Fibroblast of lung (primary cell): ENCODE data around the gene DOCK4. TPM values are rescaled to one million over a fixed set of nuclear protein-coding genes. Genes with fewer than 3 reads are reported as not detected.
A peak's percentile ranks its signal among the peaks of the same experiment; 100 is the strongest.

Source experiments
- DNase-seq, 2 donors: peaks; one replicate each; pipeline versions ENCODE4 v3.0.0 to v3.0.0-alpha.2; 2010; ENCODE audit warnings: low read depth in 2 of 2
- H2AFZ ChIP-seq: 2 replicates; pipeline ENCODE4 v1.5.1; 2012; ENCODE audit warnings: low read length, control low read depth, inconsistent platforms
- H3K27ac ChIP-seq: 2 replicates; pipeline ENCODE4 v1.5.1; 2011; ENCODE audit warnings: low read length, control low read depth; ENCODE audit not compliant: insufficient read depth
- H3K27me3 ChIP-seq: 2 replicates; pipeline ENCODE4 v1.5.1; 2011; ENCODE audit warnings: mild to moderate bottlenecking, low read length; ENCODE audit not compliant: control insufficient read depth, insufficient read depth
- H3K36me3 ChIP-seq: 2 replicates; pipeline ENCODE4 v1.5.1; 2011; ENCODE audit warnings: low read length; ENCODE audit not compliant: control insufficient read depth, insufficient read depth
- H3K4me1 ChIP-seq: 2 replicates; pipeline ENCODE4 v1.5.1; 2011; ENCODE audit warnings: low read length; ENCODE audit not compliant: control insufficient read depth, insufficient read depth; ENCODE audit errors: extremely low read depth
- H3K4me2 ChIP-seq: 2 replicates; pipeline ENCODE4 v1.5.1; 2011; ENCODE audit warnings: low read length, control low read depth; ENCODE audit not compliant: insufficient read depth; ENCODE audit errors: extremely low read depth
- H3K4me3 ChIP-seq, 4 experiments: fragments of 200-600 bp in 1 of 4; sonication (generic) in 1 of 4; replicated peaks in 1 of 4; 2 replicates each; pipeline ENCODE4 v1.5.1; 2011 to 2016; ENCODE audit warnings: low read length in 4 of 4, low read depth in 3 of 4, mild to moderate bottlenecking in 3 of 4, control low read depth in 2 of 4, inconsistent platforms in 1 of 4, mixed read lengths in 1 of 4; ENCODE audit not compliant: insufficient read depth in 1 of 4; ENCODE audit errors: control extremely low read depth in 1 of 4
- H3K79me2 ChIP-seq: 2 replicates; pipeline ENCODE4 v1.5.1; 2012; ENCODE audit warnings: mild to moderate bottlenecking, low read length, inconsistent platforms; ENCODE audit not compliant: control insufficient read depth, insufficient read depth
- H3K9ac ChIP-seq: 2 replicates; pipeline ENCODE4 v1.5.1; 2011; ENCODE audit warnings: mild to moderate bottlenecking, low read length, control low read depth; ENCODE audit not compliant: insufficient read depth
- H3K9me3 ChIP-seq: 2 replicates; pipeline ENCODE4 v1.5.1; 2012; ENCODE audit warnings: low read depth, low read length; ENCODE audit not compliant: control insufficient read depth, insufficient read depth
- H4K20me1 ChIP-seq: 2 replicates; pipeline ENCODE4 v1.5.1; 2011; ENCODE audit warnings: low read length; ENCODE audit not compliant: control insufficient read depth, insufficient read depth; ENCODE audit errors: extremely low read depth
- EZH2 ChIP-seq: IDR thresholded peaks from 2 replicates; pipeline ENCODE4 v1.5.1; 2012; ENCODE audit warnings: low read length, control low read depth, mild to moderate bottlenecking; ENCODE audit errors: missing control alignments
- polyA plus RNA-seq, 2 donors: library from polyadenylated mRNA; depleted of rRNA in 1 of 2; stranded (reverse) in 1 of 2; unstranded in 1 of 2; fragments of >200 nt; gene quantifications; 2 replicates each; pipeline ENCODE4 v1.2.1, GENCODE V29; 2011 to 2012; ENCODE audit warnings: missing spikeins in 1 of 2
- total RNA-seq: library from RNA; depleted of rRNA; stranded (reverse); fragments of >200 nt; gene quantifications from 2 replicates; pipeline ENCODE4 v1.2.1, GENCODE V29; 2014
- TF ChIP-seq, protein P1 (sequence below), 2 donors: IDR thresholded peaks in 1 of 2; conservative IDR thresholded peaks in 1 of 2; 1 replicate in 1 of 2; 2 replicates in 1 of 2; pipeline ENCODE4 v1.5.1; 2011 to 2012; ENCODE audit warnings: low read length in 2 of 2, control low read depth in 1 of 2, inconsistent platforms in 1 of 2, low read depth in 1 of 2, mild to moderate bottlenecking in 1 of 2

Gene DOCK4
- total and polyA plus RNA-seq, 2 donors (not counting 1 experiment from before 2014, with no cell fraction given) = 20.8 to 39.3 TPM

DNA sequence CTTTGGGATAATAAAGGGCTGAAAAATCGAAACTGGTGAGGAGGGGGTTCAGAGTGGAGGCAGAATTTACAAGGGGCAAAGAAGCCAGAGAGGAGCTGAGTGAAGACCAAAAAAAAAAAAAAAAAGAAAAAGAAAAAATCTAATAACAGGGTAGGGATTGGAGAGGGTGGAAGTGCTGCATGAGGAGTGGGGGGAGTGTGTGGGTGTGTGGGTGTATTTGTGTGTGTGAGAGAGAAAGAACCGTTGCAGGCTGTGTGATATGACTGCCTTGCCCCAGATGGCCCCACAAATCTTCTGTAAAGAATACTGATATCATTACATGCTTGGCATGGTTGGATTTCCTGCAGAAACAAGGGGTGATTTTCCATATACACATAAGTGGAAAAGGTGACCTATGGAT is 436.1 kb downstream of the DOCK4 start:
- TF ChIP-seq EZH2 = no peak
- TF ChIP-seq, protein P1, sequence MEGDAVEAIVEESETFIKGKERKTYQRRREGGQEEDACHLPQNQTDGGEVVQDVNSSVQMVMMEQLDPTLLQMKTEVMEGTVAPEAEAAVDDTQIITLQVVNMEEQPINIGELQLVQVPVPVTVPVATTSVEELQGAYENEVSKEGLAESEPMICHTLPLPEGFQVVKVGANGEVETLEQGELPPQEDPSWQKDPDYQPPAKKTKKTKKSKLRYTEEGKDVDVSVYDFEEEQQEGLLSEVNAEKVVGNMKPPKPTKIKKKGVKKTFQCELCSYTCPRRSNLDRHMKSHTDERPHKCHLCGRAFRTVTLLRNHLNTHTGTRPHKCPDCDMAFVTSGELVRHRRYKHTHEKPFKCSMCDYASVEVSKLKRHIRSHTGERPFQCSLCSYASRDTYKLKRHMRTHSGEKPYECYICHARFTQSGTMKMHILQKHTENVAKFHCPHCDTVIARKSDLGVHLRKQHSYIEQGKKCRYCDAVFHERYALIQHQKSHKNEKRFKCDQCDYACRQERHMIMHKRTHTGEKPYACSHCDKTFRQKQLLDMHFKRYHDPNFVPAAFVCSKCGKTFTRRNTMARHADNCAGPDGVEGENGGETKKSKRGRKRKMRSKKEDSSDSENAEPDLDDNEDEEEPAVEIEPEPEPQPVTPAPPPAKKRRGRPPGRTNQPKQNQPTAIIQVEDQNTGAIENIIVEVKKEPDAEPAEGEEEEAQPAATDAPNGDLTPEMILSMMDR (conservative IDR thresholded peaks at IDR 0.05 in 1 of 2, IDR thresholded peaks at IDR 0.05 in 1 of 2; ENCODE audit: low read depth in 1 of 2, low read length in 2 of 2) = no peak
- Histone ChIP-seq H2AFZ (no peak overlapping the region), H3K9me3 (no peaks in the 10 kb centered on the region), H3K9ac (no peak overlapping the region), H4K20me1 (no peaks in the 10 kb centered on the region), H3K79me2 (no peaks in the 10 kb centered on the region), H3K27ac (no peak overlapping the region), H3K4me3 (no peak overlapping the region), H3K4me2 (no peak overlapping the region), H3K27me3 (no peaks in the 10 kb centered on the region), H3K36me3 (no peaks in the 10 kb centered on the region), H3K4me1 (no peaks in the 10 kb centered on the region)
- no peak for DNase-seq

DNA sequence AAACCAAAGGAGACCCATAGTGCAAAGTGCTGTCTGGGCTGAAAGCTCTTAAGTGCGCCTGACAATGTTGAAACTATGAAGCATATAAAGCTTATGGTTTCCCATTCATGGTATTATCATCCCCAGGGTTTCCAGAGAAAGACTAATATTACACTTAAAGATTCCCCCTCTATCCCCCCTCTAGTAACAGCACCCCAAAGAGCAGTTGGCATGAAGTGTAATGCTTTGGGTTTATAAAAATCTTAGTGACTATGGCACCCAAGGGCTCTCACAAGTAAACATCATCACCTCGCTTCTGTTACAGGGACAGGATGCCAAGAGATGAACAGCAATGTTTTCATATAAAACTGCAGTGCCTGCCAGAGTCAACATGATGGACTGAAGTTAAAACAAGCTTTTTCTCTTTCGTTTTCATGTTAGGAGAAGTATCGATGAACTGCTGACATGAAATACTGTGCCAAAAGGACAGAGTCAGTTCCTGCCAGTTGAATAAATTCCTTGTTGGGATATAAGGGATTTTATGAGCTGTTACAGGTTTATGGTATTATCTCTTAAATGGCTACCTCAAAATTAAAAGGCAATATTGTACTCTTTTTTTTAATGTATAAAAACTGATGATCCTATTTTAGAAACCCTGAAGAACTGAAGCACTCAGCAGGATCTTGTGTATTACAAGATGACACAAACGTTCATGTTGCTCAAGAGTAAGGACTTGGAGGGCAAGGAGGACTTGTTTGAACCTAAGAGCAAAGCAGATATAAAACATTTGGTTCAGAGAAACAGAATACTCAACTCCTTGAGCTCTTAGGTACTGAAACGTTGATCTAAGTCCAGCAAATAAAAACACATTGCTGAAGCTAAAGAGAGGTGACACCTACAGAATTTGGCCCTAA is 440.2 kb downstream of the DOCK4 start:
- Histone ChIP-seq H3K9ac (no peak overlapping the region), H3K27me3 (no peaks in the 10 kb centered on the region), H3K79me2 (no peaks in the 10 kb centered on the region), H3K4me2 (peak overlapping the region; percentile 54), H3K9me3 (no peaks in the 10 kb centered on the region), H3K4me3 (peak overlapping the region in 1 of 4 experiments; percentile 7), H3K27ac (no peak overlapping the region), H4K20me1 (no peaks in the 10 kb centered on the region), H3K36me3 (no peaks in the 10 kb centered on the region), H2AFZ (no peak overlapping the region), H3K4me1 (no peaks in the 10 kb centered on the region)
- DNase-seq = peak in 1 of 2 donors; percentile 71
- TF ChIP-seq, protein P1 (conservative IDR thresholded peaks at IDR 0.05 in 1 of 2, IDR thresholded peaks at IDR 0.05 in 1 of 2; ENCODE audit: low read depth in 1 of 2, low read length in 2 of 2) = no peak
- no peak for TF ChIP-seq EZH2

DNA sequence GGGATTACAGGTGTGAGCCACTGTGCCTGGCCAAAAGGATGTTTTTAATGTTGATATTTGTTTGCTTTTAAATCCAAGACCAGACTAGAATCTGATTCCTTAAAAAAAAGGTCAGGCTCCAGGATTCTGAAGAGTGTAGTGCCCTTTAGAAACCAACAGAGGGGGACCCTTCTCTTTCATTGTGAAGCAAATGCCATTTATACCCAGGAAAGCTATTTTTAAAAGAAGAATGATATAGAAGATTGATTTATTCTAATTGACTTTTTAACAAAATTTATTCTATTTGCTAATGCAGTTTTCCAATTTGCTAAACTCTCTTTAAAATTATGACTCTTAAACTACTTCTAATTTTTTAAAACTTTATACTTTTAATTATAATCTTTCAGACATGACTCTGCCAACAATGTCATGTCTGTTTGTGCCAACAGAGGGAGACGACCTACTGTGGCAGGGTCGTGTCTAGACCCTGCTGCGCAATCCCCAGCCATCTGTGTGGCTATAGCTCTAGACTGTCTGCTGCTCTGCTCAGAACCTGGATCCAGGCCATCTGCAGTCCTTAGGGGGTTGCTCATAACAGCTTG is 442.9 kb downstream of the DOCK4 start:
- Histone ChIP-seq H3K27ac (no peak overlapping the region), H3K79me2 (no peaks in the 10 kb centered on the region), H3K4me3 (no peak overlapping the region), H3K27me3 (no peaks in the 10 kb centered on the region), H3K36me3 (no peaks in the 10 kb centered on the region), H2AFZ (no peak overlapping the region), H3K4me2 (no peak overlapping the region), H3K9me3 (no peaks in the 10 kb centered on the region), H3K4me1 (no peaks in the 10 kb centered on the region), H4K20me1 (no peaks in the 10 kb centered on the region), H3K9ac (no peak overlapping the region)
- TF ChIP-seq, protein P1 (conservative IDR thresholded peaks at IDR 0.05 in 1 of 2, IDR thresholded peaks at IDR 0.05 in 1 of 2; ENCODE audit: low read depth in 1 of 2, low read length in 2 of 2) = peak; percentile 73
- TF ChIP-seq EZH2 = no peak
- peak; percentile 49 to 82 for DNase-seq
